SH-SY5Y (cell line): ENCODE measurements around the gene TKTL2.

Source experiments
- GATA2 ChIP-seq: IDR thresholded peaks from 2 replicates; pipeline ENCODE4 v1.6.1; 2011; ENCODE audit warnings: mild to moderate bottlenecking, low read depth, low read length
- GATA3 ChIP-seq: IDR thresholded peaks from 2 replicates; pipeline ENCODE4 v1.6.1; 2011; ENCODE audit warnings: low read depth, mild to moderate bottlenecking, low read length, moderate library complexity

DNA sequence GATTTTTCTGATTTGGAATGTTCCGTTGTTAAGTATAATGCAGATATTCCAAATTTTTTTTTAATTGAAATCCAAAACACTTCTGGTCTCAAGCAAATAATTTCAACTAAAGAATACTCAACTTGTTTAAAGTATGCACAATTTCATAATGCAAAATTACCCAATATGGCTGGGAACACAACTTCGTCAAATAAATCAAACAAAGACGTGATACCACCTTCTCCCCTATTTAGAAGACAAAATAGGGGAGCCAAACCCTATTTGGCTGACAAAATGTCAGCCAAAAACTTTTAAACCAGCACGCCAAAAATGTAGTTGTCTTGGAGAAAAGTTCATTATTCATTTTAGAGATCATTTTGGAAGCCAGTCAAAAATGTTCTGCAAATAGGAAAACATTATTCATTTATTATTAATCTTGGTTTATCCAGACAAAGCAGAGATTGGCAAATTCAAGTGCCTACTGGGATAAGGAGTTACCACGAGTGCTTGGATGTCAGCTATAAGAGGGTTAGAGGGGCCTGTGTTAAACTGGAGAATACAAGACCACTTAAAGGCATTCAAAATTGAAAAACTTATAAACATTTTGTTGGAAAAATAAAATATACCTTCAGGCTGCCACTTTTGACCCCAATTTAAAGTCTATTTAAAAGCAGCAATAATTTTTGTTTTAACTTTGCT, 3.3 kb upstream of the TKTL2 start:
- TF ChIP-seq GATA2 (no peak), GATA3 (no peak)
